ENCODE measurements around the gene SDHAF1.
"Not testable (repeated sequence)": the region's sequence is repeated elsewhere in the genome, so short reads cannot be mapped to it uniquely, and the experiment has no call there.

The SDHAF1 gene

DNA sequence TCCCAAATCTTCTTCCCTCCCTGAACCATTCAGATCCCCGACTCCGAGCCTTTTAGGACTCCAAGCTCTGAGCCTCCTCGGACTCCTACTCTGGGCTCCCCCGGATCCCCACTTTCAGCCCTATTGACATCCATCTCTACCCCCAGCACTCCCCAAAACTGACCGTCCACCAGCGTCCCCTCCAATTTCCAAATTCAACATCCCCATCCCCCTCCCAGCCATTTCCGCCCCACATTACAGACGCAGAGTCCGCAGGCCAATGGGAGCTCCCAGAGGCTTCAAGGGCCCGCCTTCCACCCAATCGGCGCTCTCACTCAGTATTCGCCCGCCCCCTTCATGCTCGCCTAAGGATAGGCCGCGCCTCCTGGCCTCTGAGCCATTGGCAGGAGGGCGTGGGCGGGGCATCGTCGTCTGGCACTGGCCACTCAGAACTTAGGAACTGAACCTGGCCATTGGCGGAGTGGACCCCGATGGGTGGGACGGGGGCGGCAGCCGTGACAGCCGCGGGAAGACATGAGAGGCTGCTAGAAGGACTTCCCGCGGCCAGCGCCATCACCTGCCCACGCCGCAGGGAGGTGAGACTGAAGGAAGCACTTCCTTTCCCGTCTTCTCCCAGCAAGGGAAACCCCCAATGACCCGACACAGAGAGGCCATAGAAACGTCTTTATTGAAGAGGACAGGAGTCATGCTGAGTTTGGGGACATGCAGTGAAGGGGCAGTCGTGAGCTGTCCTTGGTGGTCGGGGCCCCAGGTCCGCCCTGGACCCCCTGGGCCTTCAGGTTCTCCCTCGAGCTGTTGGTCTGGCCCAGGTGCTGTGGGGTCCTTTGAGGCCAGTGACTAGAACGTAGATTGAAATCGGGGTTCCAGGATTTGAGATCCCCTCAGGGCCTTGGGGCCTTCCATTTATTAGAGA, 19.3 kb downstream of the SDHAF1 start, which contains the start of gene ALKBH6:
Gene ALKBH6, minus strand, starts transcription at position 202 of the 913 bp plus-strand sequence. CDS start 816 bp downstream, outside the sequence.
- peak; percentile 99 for DNase-seq (ENCODE audit: low spot score)

DNA sequence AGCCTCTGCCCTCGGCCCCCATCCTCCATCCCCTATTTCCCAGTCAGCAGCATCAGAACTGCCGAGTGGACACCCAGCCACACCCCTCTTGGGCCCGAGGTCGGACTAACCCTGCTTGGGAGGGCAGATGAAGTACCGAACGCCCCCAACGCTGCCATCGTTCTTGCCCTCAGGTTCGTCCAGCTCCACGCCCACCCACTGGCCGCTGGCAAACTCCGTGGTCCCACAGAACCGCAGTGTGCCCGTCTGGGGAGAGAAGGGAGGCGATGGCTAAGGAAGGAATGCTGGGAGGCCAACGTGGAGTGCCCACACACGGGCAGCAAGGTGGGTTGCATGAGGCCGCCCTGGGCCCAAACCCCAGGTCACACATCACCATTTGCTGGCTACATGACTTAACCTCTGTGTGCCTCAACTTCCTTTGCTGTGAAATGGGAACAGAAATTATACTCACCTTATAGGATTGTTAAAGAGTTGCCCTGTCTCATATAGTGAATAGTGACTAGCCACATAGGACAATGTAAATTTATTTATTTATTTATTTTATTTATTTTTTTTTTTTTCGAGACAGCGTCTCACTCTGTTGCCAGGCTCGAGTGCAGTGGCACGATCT, 24.2 kb downstream of the SDHAF1 start:
- no peak for DNase-seq (ENCODE audit: low spot score)

DNA sequence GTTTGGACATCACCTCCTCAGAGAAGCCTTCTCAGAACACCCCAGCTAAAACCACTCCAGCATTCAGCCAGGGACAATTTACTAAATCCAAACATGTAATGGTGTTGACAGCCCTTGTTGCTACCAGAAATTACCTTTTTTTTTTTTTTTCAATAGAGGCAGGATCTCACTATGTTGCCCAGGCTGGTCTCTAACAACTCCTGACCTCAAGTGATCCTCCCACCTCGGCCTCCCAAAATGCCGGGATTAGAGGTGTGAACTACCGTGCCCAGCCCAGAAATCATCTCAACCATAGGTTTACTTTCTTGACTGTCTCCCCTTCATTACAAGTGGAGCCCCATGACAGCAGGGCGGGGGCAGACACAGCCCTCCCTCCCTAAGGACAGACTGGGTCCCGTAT, 28.4 kb downstream of the SDHAF1 start:
- no peak for DNase-seq (ENCODE audit: low spot score)

DNA sequence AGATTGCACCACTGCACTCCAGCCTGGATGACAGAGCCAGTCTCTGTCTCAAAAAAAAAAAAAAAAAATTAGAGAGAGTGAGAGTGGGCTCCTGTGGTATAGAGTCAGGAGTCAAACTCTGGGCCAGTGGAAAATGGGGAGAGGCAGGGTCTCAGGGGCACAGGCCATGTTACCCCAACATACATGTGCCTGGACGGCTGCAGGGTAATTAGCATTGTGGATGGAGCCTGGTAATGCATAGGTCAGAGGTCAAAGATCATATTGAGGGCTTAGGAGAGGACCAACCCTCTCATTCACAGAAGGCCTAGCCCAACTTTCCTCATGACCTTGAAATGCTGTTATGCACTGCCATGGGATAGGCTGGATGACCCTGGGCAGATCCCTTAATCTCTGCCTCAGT, 30.6 kb downstream of the SDHAF1 start:
- DNase-seq (ENCODE audit: low spot score): no peak

DNA sequence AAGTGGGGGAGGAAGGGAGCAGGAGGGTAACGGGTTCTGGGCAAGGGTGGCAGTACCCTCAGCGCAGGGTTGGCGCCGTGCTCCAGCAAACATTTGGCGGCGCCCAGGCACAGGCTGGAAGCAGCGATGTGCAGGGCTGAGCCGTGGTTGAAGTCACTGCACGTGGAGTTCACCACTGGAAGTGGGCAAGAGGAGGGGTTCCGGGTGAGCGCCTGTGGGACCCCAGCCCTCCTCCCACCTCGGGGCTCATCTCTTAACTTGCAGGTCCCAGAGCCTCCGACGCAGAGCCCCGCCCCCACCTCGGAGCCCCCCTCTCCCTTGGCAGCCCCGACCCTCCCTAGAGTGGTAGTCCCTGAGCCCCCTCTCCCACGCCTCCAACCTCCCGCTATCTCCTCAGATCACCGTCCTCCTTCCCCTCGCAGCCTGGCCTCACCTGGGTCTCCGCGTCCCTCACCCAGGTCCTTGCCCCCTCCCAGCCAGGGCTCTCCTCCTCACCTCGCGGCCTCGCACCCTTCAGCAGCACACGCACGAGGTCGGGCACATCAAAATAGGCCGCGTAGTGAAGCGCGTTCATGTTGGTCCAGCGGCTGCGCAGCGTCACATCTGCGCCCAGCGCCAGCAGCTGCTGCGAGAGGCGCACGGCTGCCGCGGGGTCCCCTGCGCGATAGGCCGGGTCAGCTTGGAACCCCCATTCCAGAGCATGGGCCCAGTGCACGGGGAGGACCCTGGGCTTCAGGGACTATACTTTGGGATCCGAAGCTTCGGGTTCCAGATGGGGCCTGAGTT, 31.3 kb downstream of the SDHAF1 start:
- DNase-seq (ENCODE audit: low spot score): no peak

DNA sequence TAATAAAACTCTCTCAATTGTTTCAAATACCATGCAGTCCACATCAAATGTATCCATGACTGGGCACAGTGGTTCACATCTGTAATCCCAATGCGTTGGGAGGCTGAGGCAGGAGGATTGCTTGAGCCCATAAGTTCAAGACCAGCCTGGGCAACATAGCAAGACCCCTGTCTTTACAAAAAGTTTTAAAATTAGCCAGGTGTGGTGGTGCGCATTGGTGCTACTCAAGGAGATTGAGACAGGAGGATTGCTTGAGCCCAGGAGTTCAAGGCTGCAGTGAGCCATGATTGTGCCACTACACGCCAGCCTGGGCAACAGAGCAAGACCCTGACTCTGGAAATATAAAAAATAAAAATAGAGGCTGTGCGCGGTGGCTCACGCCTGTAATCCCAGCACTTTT, 32.7 kb downstream of the SDHAF1 start:
- DNase-seq (ENCODE audit: low spot score): no peak

DNA sequence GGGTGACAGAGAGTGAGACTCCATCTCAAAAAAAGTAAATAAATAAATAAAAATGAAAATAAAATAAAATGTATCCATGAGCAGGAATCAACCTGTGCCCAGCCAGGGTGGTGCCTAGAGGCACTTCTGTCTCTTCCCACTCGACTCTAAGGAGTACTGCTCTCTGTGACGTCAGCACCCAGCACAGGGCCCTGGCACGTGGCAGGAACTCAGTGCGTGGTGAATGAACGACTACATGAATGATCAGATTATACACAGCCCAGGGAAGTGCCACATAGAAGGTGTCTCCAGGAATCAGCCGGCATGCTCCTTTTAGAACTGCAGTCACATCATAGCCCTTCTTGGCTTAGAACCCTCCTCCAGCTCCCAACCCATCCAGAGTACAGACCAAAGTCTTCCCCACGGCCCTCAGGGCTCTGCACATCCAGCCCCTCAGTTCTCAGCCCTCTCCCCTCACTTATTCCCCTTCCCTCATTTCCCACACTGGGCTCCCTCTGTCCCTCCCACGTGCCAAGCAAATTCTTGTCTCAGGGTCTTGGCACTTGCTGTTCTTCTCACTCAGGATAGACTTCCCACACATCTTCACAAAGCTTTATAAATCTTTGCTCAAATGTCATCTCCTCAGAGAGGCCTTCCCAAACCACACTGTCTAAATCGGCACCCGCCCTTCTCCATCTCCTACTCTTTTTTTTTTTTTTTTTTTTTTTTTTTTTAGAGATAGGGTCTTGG, 33.5 kb downstream of the SDHAF1 start:
- no peak for DNase-seq (ENCODE audit: low spot score)

DNA sequence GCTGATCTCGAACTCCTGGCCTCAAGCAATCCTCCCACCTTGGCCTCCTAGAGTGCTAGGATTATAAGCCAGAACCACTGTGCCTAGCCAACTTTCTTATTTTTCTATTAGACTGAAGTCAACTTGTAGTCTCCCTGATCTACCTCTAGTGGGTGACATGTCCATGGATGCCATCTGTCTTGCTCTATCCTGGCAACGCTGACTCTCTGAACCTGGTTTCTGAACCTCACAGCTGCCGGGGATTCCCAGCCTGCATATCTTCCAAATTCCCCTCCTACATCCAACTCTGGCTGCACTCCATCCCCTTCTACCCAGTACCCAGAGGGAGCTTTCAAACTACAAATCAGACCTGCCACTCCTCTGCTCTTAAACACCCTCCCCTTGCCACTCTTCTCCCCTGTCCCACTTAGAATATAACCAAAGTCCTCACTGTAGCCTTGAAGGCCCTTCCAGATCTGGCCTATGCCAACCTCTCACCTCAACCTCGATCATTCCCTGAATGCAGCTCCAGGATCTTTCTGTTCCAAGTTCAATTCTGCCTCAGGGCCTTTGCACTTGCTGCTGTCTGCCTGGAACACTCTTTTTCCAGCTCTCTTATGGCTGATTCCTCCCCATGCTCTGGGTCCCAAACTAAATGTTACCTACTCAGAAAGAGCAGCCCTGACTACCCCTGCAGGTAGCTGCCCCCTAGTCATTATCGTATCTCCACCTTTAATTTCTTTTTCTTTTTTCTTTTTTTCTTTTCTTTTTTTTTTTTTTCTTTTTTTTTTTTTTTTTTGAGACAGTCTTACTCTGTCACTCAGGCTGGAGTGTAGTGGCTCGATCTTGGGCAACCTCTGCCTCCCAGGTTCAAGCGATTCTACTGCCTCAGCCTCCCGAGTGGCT, 35.5 kb downstream of the SDHAF1 start:
- no peak for DNase-seq (ENCODE audit: low spot score)

DNA sequence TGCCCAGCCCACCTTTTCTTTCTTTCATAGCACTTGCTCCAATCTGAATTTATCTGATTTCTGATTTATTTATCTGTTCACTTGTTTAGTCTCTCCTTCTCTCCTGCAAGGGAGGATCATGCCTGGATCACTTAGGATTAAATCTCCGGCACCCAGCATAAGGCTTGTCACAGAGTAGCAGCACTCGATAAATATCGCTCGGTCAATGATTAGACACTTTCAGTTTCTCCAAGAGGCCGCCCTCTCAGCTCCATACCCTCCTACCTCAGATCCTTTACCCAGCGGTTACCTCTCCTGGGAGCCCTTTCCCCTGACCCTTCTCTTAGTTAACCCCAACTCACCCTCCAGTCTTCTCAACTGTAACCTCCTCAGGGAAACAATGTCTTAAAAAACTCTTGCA, 36.3 kb downstream of the SDHAF1 start:
- no peak for DNase-seq (ENCODE audit: low spot score)

DNA sequence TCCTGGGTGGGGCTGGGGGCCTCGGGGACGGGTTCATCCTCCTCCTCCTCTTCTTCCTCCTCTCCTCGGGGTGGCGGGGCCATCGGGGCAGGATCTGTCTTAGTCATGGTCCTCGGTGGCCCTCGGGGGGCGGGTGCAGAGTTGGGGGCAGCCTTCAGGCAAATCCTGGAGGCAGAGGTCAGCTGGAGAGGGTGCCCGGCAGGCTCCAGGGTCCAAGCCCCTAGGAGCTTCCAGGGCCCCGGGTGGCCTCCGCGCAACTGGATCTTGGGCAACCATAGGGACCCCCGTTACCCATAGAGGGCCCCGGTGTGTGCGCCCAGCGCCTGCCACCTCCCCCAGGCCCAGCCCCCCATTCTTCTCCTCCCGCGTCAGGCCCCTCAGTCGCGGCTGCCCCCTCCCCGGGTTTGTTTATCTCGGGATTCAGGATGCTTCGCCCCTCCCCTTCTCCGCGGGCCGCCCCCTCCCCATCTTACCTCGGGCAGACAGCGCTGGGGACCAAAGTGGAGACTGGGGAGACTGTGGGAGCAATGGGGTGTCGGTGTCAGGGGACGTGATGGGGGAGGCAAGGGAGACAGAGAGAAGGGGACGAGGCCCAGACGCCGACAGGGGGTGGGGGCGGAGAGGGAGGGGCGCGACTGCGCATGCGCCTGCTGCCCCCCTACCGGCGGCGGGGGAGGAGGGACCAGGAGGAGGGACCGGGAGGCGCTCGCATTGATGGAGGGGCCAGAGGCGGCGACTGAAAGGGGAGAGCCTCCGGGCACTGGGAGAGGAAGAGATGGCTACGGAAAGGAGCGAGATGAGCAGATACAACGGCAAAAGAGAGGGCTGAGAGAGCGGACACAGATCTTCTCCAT, 37.5 kb downstream of the SDHAF1 start, which contains the start of gene CLIP3:
Gene CLIP3, minus strand, starts transcription at position 623 of the 854 bp plus-strand sequence. Its CDS starts 516 bp downstream, at position 107.
- DNase-seq (ENCODE audit: low spot score): peak; percentile 83

DNA sequence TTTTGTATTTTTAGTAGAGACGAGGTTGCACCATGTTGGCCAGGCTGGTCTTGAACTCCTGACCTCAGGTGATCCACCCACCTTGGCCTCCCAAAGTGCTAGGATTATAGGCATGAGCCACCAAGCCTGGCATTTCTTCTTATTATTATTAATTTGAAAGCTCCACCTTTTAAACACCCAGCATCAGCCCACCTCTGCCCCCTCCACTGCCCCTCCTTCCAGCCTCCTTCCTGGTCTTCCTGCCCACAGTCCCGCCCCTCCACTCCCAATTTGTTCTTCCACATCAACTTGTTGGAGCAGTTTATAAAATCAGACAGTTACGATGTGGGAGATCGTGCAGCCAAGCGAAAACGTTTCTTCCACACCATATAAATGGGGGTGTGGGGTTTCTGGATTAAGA, 45.5 kb downstream of the SDHAF1 start:
- no peak for DNase-seq (ENCODE audit: low spot score)

DNA sequence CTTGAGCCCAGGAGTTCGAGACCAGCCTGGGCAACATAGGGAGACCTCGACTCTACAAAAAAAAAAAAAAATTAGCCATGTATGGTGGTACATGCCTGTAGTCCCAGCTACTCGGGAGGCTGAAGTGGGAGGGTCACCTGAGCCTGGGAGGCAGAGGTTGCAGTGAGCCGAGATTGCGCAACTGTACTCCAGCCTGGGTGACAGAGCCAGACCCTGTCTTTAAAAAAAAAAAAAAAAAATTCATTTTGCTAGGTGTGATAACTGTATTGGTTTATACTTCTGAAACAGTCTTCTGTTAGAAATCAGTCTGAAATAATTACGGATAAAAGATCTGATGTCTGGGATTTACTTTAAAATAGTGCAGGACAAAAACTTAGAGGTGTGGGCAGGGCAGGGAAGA, 46.1 kb downstream of the SDHAF1 start:
- DNase-seq (ENCODE audit: low spot score): not testable (repeated sequence)

DNA sequence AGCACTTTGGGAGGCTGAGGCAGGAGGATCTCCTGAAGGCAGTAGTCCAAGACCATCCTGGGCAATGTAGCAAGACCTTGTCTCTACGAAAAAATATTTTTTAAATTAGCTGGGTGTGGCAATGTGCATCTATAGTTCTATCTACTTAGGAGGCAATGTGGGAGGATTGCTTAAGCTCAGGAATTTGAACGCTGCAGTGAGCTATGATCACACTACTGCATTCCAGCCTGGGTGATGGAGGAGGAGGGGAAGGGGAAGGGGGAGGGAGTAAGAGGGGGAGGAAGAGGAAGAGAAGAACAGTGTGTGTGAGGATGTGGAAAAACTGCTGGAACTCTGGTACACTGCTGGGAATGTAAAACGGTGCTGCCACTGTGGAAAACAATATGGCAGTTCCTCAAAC, 46.8 kb downstream of the SDHAF1 start:
- DNase-seq (ENCODE audit: low spot score): no peak

DNA sequence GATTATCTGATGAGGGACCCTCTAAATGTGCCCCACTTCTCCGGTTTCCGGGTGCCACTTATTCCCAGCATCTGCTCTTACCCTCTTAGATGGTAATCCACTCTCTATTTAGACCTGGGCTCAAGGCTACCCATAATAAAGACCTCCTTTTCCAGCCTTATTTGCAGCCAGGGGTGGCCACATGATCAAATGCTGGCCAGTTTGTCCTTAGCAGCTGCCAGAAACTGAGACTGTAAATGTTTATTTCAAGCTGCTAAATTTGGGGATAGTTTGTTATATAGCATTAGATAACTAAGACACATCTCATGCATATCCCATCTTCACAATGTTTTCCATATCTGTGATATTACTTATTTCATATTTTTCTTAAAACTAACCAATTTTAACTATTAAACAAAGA, 49.0 kb downstream of the SDHAF1 start:
- no peak for DNase-seq (ENCODE audit: low spot score)

All from germinal center (tissue), 1 donor.